ENCODE results near the gene ENTPD2. TPM values are rescaled to one million over a fixed set of nuclear protein-coding genes. Genes with fewer than 3 reads are reported as not detected.
A peak's percentile ranks its signal among the peaks of the same experiment; 100 is the strongest.

ENTPD2 gene
- total and polyA plus RNA-seq, 8 donors = 0.91 to 6.5 (median 2.7) TPM

- no peak for TF ChIP-seq CTCF (IDR thresholded peaks at IDR 0.05)
- Histone ChIP-seq H3K4me3 (peak overlapping the region in 3 of 4 donors; percentile 20 to 69 (median 51)), H3K27ac (peak overlapping the region in 2 of 4 donors; percentile 63 to 64), H3K36me3 (peaks cover 0 to 2% (median 0%) of the 10 kb centered on the region in 3 donors), H3K4me1 (peaks cover 5 to 19% (median 10%) of the 10 kb centered on the region in 3 donors), H3K27me3 (peaks cover 0 to 7% (median 0%) of the 10 kb centered on the region in 4 donors), H3K9me3 (no peaks in the 10 kb centered on the region)
- intact Hi-C loops (cut with DNase I) = no loop called here
- FAIRE-seq = no peak
- peak; percentile 71 to 83 (median 78) for ATAC-seq
- DNase-seq = peak in 5 of 6 donors; percentile 72 to 82 (median 79)
- WGBS, 2 donors = 15 to 24% methylated on average over 17 to 18 of the region's 18 CpGs
These were observed 9.2 kb downstream of the ENTPD2 start for GRCh38 chr9:137044502-137045177.

GRCh38 chr9:137044037-137044436, 9.8 kb downstream of the ENTPD2 start:
- intact Hi-C loops (cut with DNase I) = no loop called here
- peak overlapping the region in 2 of 4 donors; percentile 63 to 64 for H3K27ac ChIP-seq
- FAIRE-seq (no peak), ATAC-seq (peak in 3 of 4 donors; percentile 2 to 37 (median 7)), DNase-seq (no peak)
- peak overlapping the region in 2 of 4 donors; percentile 16 to 69 for H3K4me3 ChIP-seq
- H3K27me3 ChIP-seq = peaks cover 0 to under 1% (median 0%) of the 10 kb centered on the region in 4 donors
- H3K9me3 ChIP-seq = no peaks in the 10 kb centered on the region
- TF ChIP-seq CTCF (IDR thresholded peaks at IDR 0.05) = no peak
- peaks cover 0 to 3% (median 0%) of the 10 kb centered on the region in 3 donors for H3K36me3 ChIP-seq
- WGBS, 2 donors = 24 to 26% methylated on average over 12 of the region's 12 CpGs
- peaks cover 5 to 19% (median 10%) of the 10 kb centered on the region in 3 donors for H3K4me1 ChIP-seq

- Histone ChIP-seq H3K27me3 (no peaks in the 10 kb centered on the region), H3K27ac (peak overlapping the region in 2 of 4 donors; percentile 3 to 63), H3K4me3 (no peak overlapping the region), H3K36me3 (peaks cover 0 to 7% (median 0%) of the 10 kb centered on the region in 3 donors), H3K4me1 (peaks cover 5 to 16% (median 10%) of the 10 kb centered on the region in 3 donors), H3K9me3 (no peaks in the 10 kb centered on the region)
- ATAC-seq = no peak
- no peak for TF ChIP-seq CTCF (IDR thresholded peaks at IDR 0.05)
- no peak for FAIRE-seq
- DNase-seq = no peak
- intact Hi-C loops (cut with DNase I) = no loop called here
- WGBS, 2 donors = 83 to 86% methylated on average over 36 of the region's 36 CpGs
These were observed 10.8 kb downstream of the ENTPD2 start for GRCh38 chr9:137042751-137043727.

- Histone ChIP-seq H3K36me3 (peaks cover 0 to 7% (median 0%) of the 10 kb centered on the region in 3 donors), H3K27ac (no peak overlapping the region), H3K4me1 (peaks cover 5 to 16% (median 6%) of the 10 kb centered on the region in 3 donors), H3K27me3 (no peaks in the 10 kb centered on the region), H3K9me3 (no peaks in the 10 kb centered on the region), H3K4me3 (no peak overlapping the region)
- TF ChIP-seq CTCF (IDR thresholded peaks at IDR 0.05) = no peak
- no peak for DNase-seq
- peak in 1 of 4 donors; percentile 9 for ATAC-seq
- WGBS, 2 donors = 75 to 78% methylated on average over 15 to 16 of the region's 16 CpGs
- intact Hi-C loops (cut with DNase I) = no loop called here
- no peak for FAIRE-seq
These were observed 12.7 kb downstream of the ENTPD2 start for GRCh38 chr9:137041124-137041523.
